GM23338 (cell line): ENCODE results near the gene SAMD13. TPM values are rescaled to one million over a fixed set of nuclear protein-coding genes. Genes with fewer than 3 reads are reported as not detected.

Experiments
- NANOG ChIP-seq: IDR thresholded peaks from 2 replicates; pipeline ENCODE4 v1.6.1; 2016; ENCODE audit warnings: antibody characterized with exemption, borderline replicate concordance
- STAT1 ChIP-seq: IDR thresholded peaks from one replicate; pipeline ENCODE4 v1.6.1; 2016; ENCODE audit warnings: antibody characterized with exemption; ENCODE audit not compliant: unreplicated experiment
- ZNF114 ChIP-seq: fragments of 250-450 bp; sonication (Bioruptor Pico); IDR thresholded peaks from 2 replicates; pipeline ENCODE4 v1.5.0; 2020; ENCODE audit warnings: mild to moderate bottlenecking, moderate library complexity
- ZNF331 ChIP-seq: fragments of 250-450 bp; sonication (Bioruptor Pico); IDR thresholded peaks from 2 replicates; pipeline ENCODE4 v1.5.0; 2020; ENCODE audit warnings: low read depth, mild to moderate bottlenecking, moderate library complexity
- polyA plus RNA-seq: library from polyadenylated mRNA; unstranded; fragments of >200 nt; fragmentation: Nextera tagmentation; extraction: Ambion mirVana; gene quantifications from 2 replicates; pipeline ENCODE4 v1.2.1, GENCODE V29; 2016
- total RNA-seq: library from RNA; depleted of rRNA; stranded (reverse); fragments of >200 nt; shearing (Covaris generic); gene quantifications from 2 replicates; pipeline ENCODE4 v1.2.3, GENCODE V29; 2014
- TF ChIP-seq, protein P1 (sequence below): fragments of 250-450 bp; sonication (Bioruptor Pico); IDR thresholded peaks from 2 replicates; pipeline ENCODE4 v1.5.0; 2020; ENCODE audit warnings: mild to moderate bottlenecking, moderate library complexity
- TF ChIP-seq, protein P2 (sequence below), 2 experiments: fragments of 200-600 bp in 1 of 2; sonication (generic) in 1 of 2; conservative IDR thresholded peaks; 2 replicates each; pipeline versions ENCODE4 v1.5.1 to v1.6.1; 2016 to 2017; ENCODE audit warnings: antibody characterized with exemption in 2 of 2, low read depth in 2 of 2, mild to moderate bottlenecking in 2 of 2, moderate library complexity in 1 of 2
- TF ChIP-seq, protein P3 (sequence below): IDR thresholded peaks from one replicate; pipeline ENCODE4 v1.6.1; 2018; ENCODE audit warnings: antibody characterized with exemption; ENCODE audit not compliant: unreplicated experiment

Gene SAMD13
- total and polyA plus RNA-seq, 2 experiments from 2014 or later, result 2.5 to 3.6 TPM

DNA sequence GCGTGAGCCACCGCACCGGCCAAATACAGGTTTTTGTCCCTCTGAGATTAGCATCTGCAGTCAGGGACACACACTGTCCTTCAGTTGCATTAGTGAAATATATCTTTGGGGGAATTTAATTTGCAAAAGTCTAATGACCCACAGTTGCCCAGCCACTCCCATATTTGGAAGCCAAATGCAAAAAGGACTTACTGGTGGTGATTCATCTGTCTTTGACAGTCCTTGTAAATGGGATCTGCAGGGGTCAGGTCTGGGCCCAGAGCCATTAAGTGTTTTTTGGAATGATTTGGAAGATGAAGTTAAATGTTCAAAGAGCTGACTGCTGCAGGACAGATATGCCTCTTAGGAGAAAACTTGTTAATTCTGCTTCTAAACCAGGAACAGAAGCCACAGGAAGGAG is 52.2 kb downstream of the SAMD13 start (continued):
- TF ChIP-seq, protein P1, sequence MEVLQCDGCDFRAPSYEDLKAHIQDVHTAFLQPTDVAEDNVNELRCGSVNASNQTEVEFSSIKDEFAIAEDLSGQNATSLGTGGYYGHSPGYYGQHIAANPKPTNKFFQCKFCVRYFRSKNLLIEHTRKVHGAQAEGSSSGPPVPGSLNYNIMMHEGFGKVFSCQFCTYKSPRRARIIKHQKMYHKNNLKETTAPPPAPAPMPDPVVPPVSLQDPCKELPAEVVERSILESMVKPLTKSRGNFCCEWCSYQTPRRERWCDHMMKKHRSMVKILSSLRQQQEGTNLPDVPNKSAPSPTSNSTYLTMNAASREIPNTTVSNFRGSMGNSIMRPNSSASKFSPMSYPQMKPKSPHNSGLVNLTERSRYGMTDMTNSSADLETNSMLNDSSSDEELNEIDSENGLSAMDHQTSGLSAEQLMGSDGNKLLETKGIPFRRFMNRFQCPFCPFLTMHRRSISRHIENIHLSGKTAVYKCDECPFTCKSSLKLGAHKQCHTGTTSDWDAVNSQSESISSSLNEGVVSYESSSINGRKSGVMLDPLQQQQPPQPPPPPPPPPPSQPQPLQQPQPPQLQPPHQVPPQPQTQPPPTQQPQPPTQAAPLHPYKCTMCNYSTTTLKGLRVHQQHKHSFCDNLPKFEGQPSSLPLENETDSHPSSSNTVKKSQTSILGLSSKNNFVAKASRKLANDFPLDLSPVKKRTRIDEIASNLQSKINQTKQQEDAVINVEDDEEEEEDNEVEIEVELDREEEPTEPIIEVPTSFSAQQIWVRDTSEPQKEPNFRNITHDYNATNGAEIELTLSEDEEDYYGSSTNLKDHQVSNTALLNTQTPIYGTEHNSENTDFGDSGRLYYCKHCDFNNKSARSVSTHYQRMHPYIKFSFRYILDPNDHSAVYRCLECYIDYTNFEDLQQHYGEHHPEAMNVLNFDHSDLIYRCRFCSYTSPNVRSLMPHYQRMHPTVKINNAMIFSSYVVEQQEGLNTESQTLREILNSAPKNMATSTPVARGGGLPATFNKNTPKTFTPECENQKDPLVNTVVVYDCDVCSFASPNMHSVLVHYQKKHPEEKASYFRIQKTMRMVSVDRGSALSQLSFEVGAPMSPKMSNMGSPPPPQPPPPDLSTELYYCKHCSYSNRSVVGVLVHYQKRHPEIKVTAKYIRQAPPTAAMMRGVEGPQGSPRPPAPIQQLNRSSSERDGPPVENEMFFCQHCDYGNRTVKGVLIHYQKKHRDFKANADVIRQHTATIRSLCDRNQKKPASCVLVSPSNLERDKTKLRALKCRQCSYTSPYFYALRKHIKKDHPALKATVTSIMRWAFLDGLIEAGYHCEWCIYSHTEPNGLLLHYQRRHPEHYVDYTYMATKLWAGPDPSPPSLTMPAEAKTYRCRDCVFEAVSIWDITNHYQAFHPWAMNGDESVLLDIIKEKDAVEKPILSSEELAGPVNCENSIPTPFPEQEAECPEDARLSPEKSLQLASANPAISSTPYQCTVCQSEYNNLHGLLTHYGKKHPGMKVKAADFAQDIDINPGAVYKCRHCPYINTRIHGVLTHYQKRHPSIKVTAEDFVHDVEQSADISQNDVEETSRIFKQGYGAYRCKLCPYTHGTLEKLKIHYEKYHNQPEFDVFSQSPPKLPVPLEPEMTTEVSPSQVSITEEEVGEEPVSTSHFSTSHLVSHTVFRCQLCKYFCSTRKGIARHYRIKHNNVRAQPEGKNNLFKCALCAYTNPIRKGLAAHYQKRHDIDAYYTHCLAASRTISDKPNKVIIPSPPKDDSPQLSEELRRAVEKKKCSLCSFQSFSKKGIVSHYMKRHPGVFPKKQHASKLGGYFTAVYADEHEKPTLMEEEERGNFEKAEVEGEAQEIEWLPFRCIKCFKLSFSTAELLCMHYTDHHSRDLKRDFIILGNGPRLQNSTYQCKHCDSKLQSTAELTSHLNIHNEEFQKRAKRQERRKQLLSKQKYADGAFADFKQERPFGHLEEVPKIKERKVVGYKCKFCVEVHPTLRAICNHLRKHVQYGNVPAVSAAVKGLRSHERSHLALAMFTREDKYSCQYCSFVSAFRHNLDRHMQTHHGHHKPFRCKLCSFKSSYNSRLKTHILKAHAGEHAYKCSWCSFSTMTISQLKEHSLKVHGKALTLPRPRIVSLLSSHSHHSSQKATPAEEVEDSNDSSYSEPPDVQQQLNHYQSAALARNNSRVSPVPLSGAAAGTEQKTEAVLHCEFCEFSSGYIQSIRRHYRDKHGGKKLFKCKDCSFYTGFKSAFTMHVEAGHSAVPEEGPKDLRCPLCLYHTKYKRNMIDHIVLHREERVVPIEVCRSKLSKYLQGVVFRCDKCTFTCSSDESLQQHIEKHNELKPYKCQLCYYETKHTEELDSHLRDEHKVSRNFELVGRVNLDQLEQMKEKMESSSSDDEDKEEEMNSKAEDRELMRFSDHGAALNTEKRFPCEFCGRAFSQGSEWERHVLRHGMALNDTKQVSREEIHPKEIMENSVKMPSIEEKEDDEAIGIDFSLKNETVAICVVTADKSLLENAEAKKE (CRISPR knock-in tag), result no peak
- TF ChIP-seq, protein P2, sequence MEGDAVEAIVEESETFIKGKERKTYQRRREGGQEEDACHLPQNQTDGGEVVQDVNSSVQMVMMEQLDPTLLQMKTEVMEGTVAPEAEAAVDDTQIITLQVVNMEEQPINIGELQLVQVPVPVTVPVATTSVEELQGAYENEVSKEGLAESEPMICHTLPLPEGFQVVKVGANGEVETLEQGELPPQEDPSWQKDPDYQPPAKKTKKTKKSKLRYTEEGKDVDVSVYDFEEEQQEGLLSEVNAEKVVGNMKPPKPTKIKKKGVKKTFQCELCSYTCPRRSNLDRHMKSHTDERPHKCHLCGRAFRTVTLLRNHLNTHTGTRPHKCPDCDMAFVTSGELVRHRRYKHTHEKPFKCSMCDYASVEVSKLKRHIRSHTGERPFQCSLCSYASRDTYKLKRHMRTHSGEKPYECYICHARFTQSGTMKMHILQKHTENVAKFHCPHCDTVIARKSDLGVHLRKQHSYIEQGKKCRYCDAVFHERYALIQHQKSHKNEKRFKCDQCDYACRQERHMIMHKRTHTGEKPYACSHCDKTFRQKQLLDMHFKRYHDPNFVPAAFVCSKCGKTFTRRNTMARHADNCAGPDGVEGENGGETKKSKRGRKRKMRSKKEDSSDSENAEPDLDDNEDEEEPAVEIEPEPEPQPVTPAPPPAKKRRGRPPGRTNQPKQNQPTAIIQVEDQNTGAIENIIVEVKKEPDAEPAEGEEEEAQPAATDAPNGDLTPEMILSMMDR (conservative IDR thresholded peaks at IDR 0.05; ENCODE audit: low read depth in 2 of 2), result no peak
- no peak for TF ChIP-seq STAT1
- no peak for TF ChIP-seq ZNF331
- TF ChIP-seq, protein P3, sequence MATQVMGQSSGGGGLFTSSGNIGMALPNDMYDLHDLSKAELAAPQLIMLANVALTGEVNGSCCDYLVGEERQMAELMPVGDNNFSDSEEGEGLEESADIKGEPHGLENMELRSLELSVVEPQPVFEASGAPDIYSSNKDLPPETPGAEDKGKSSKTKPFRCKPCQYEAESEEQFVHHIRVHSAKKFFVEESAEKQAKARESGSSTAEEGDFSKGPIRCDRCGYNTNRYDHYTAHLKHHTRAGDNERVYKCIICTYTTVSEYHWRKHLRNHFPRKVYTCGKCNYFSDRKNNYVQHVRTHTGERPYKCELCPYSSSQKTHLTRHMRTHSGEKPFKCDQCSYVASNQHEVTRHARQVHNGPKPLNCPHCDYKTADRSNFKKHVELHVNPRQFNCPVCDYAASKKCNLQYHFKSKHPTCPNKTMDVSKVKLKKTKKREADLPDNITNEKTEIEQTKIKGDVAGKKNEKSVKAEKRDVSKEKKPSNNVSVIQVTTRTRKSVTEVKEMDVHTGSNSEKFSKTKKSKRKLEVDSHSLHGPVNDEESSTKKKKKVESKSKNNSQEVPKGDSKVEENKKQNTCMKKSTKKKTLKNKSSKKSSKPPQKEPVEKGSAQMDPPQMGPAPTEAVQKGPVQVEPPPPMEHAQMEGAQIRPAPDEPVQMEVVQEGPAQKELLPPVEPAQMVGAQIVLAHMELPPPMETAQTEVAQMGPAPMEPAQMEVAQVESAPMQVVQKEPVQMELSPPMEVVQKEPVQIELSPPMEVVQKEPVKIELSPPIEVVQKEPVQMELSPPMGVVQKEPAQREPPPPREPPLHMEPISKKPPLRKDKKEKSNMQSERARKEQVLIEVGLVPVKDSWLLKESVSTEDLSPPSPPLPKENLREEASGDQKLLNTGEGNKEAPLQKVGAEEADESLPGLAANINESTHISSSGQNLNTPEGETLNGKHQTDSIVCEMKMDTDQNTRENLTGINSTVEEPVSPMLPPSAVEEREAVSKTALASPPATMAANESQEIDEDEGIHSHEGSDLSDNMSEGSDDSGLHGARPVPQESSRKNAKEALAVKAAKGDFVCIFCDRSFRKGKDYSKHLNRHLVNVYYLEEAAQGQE, result no peak
- TF ChIP-seq ZNF114 (CRISPR knock-in tag), result no peak
- no peak for TF ChIP-seq NANOG
